ENCODE measurements around the gene PSKH1. TPM values are rescaled to one million over a fixed set of nuclear protein-coding genes. Genes with fewer than 3 reads are reported as not detected.

PSKH1 gene
- total RNA-seq, 5 donors from 2014 or later (not counting 1 experiment from before 2014, with no cell fraction given): 14.8 to 31.4 (median 28.1) TPM

DNA sequence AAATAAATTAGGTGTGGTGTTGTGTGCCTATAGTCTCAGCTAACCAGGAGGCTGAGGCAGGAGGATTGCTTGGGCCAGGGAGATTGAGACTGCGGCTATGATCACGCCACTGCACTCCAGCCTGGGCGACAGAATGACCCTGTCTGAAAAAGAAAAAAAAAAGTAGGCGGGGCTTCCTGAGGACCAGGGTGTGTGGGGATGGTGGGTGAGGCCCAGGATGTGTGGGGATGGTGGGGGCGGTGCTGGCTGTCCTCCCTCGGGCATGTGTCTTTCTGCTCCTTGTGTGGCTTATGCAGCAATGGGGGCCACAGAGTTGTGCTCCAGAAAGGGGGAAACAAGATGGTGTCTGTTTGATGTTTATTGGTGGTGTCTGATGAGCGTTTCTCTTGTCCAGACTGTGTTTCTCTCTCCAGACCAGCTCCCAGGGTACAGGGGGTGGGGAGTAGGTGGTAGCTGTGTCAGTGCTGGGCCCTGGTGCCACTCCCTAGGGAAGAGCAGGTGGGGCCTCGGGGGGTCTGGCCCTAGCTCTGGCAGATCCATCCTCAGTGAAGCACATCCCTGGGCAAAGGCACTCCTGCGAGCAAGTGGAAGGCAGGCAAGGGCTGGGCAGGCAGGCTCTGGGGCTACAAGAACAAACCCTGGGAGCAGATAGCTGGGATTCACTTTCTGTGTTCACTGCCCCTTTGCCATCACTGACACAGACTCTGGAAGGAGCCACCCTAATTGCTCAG is 48.6 kb downstream of the PSKH1 start:
- peaks cover 6 to 53% of the 10 kb centered on the region in 2 experiments for H3K4me1 ChIP-seq (ENCODE audit: control insufficient read depth in 1 of 2, extremely low read depth in 1 of 2, insufficient read depth in 2 of 2, low read length in 2 of 2)
- Mint-ChIP-seq H3K27me3 (no peaks in the 10 kb centered on the region), H3K4me1 (peaks cover 30 to 38% (median 37%) of the 10 kb centered on the region in 3 donors), H3K27ac (peak overlapping the region; percentile 72 to 80), H3K4me3 (peak overlapping the region in 1 of 3 donors; percentile 15), H3K9me3 (no peaks in the 10 kb centered on the region), H3K36me3 (peaks cover 8% of the 10 kb centered on the region)
- ChIA-PET CTCF (interaction anchor here in 1 of 2 donors (0.5 kb wide), 1 partner anchor 83 kb away, joined by 4 read pairs; no protein-coding TSS in a partner anchor), POLR2A (interaction anchor here in 1 of 2 donors (0.6 kb wide), 2 partner anchors 75 to 831 kb away, joined by 3 to 4 read pairs; no protein-coding TSS in a partner anchor)
- H3K4me3 ChIP-seq (ENCODE audit: control insufficient read depth in 1 of 2, extremely low read depth in 1 of 2, low read length in 1 of 2): no peak overlapping the region
- DNase-seq: no peak
- ATAC-seq (replicated peaks in 1 of 4): no peak
- no peaks in the 10 kb centered on the region for H3K9me3 ChIP-seq
- no peaks in the 10 kb centered on the region for H3K27me3 ChIP-seq (replicated peaks in 1 of 2; ENCODE audit: control insufficient read depth in 2 of 2, extremely low read depth in 1 of 2, insufficient read depth in 2 of 2, low read length in 1 of 2)
- 91% methylated on average over 9 of the region's 9 CpGs for WGBS (ENCODE audit: insufficient coverage)
- H3K36me3 ChIP-seq (ENCODE audit: control insufficient read depth in 2 of 2, extremely low read depth in 1 of 2, insufficient read depth in 1 of 2, low read length in 1 of 2): peaks cover 6 to 16% of the 10 kb centered on the region in 2 donors
- peak overlapping the region; percentile 18 for H3K27ac ChIP-seq (ENCODE audit: low read length)

DNA sequence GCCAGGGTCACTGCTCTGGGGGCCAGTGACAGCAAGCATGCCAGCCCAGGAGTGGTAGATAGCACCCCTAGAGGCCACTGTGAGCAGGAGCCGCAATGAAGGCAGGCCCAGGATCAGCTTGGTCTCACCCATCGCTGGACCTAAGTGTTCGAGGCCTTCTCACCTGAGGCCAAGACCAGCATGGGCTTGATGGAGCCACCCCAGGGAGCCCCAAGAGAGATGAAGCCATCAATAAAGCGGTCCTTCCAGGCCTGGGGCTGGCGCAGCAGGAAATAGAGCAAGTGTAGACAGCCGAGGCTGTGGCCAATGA is 49.1 kb downstream of the PSKH1 start:
- peak overlapping the region; percentile 15 to 28 for H3K27ac Mint-ChIP-seq
- 87% methylated on average over 4 of the region's 6 CpGs for whole genome bisulfite sequencing (ENCODE audit: insufficient coverage)
- ChIA-PET POLR2A (interaction anchor here in 1 of 2 donors (0.6 kb wide), 1 partner anchor 831 kb away, joined by 3 read pairs; no protein-coding TSS in a partner anchor), CTCF (no interaction called here)
- peaks cover 6 to 20% of the 10 kb centered on the region in 2 donors for H3K36me3 ChIP-seq (ENCODE audit: control insufficient read depth in 2 of 2, extremely low read depth in 1 of 2, insufficient read depth in 1 of 2, low read length in 1 of 2)
- no peak overlapping the region for H3K4me3 Mint-ChIP-seq
- H3K9me3 ChIP-seq: no peaks in the 10 kb centered on the region
- no peaks in the 10 kb centered on the region for H3K27me3 Mint-ChIP-seq
- peak; percentile 35 to 51 (median 42) for ATAC-seq (replicated peaks in 1 of 4)
- peak in 10 of 35 experiments; percentile 15 to 47 (median 20) for DNase-seq
- peaks cover 25 to 33% (median 31%) of the 10 kb centered on the region in 3 donors for H3K4me1 Mint-ChIP-seq
- H3K4me3 ChIP-seq (ENCODE audit: control insufficient read depth in 1 of 2, extremely low read depth in 1 of 2, low read length in 1 of 2): no peak overlapping the region
- H3K27ac ChIP-seq (ENCODE audit: low read length): no peak overlapping the region
- H3K9me3 Mint-ChIP-seq: no peaks in the 10 kb centered on the region
- H3K27me3 ChIP-seq (replicated peaks in 1 of 2; ENCODE audit: control insufficient read depth in 2 of 2, extremely low read depth in 1 of 2, insufficient read depth in 2 of 2, low read length in 1 of 2): no peaks in the 10 kb centered on the region
- H3K36me3 Mint-ChIP-seq: peaks cover 8% of the 10 kb centered on the region
- H3K4me1 ChIP-seq (ENCODE audit: control insufficient read depth in 1 of 2, extremely low read depth in 1 of 2, insufficient read depth in 2 of 2, low read length in 2 of 2): peaks cover 4 to 49% of the 10 kb centered on the region in 2 experiments

DNA sequence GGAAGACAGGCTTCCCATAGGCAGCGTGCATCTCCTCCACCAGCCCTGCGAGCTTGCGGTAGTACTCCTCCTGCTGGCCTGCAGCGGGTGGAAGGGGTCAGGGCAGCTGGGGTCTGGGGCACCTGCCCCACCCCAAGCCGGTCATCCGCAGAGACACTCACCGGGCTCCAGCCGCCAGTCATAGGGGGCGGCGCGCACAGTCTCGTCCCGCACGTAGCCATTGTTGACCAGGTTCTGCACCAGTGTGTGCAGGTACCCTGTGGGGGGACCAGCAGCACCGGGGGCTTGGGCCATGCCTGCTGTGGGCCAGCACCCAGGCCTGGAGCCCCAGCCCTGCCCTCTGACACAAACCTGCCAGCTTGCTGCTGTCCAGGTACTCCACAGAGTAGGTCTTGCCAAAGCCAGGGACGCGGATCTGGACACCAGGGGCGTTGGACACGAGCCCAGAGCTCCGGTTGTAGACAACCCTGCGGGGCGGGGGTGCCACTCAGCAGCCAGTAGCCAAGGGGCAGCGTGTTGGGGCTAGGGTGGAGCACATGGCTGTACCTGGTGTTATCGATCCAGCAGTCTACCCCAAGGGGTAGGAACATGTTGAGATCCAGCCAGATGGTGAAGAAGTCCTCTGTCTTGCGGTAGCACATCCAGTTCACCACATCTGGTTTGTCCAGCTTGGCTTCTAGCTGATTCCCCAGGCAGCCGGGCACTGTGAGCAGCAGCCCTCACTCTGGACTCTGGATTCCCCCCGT is 49.6 kb downstream of the PSKH1 start:
- CTCF ChIA-PET: no interaction called here
- Mint-ChIP-seq H3K36me3 (peaks cover 8% of the 10 kb centered on the region), H3K9me3 (no peaks in the 10 kb centered on the region), H3K27ac (peak overlapping the region in 1 of 2 donors; percentile 34), H3K4me1 (peaks cover 22 to 29% (median 26%) of the 10 kb centered on the region in 3 donors), H3K4me3 (no peak overlapping the region), H3K27me3 (no peaks in the 10 kb centered on the region)
- WGBS (ENCODE audit: insufficient coverage): 95% methylated on average over 26 of the region's 27 CpGs
- H3K36me3 ChIP-seq (ENCODE audit: control insufficient read depth in 2 of 2, extremely low read depth in 1 of 2, insufficient read depth in 1 of 2, low read length in 1 of 2): peaks cover 6 to 26% of the 10 kb centered on the region in 2 donors
- ATAC-seq (replicated peaks in 1 of 4): no peak
- no peak overlapping the region for H3K4me3 ChIP-seq (ENCODE audit: control insufficient read depth in 1 of 2, extremely low read depth in 1 of 2, low read length in 1 of 2)
- no peaks in the 10 kb centered on the region for H3K27me3 ChIP-seq (replicated peaks in 1 of 2; ENCODE audit: control insufficient read depth in 2 of 2, extremely low read depth in 1 of 2, insufficient read depth in 2 of 2, low read length in 1 of 2)
- H3K4me1 ChIP-seq (ENCODE audit: control insufficient read depth in 1 of 2, extremely low read depth in 1 of 2, insufficient read depth in 2 of 2, low read length in 2 of 2): peaks cover 0 to 45% of the 10 kb centered on the region in 2 experiments
- POLR2A ChIA-PET: interaction anchor here in 1 of 2 donors (0.6 kb wide), 1 partner anchor 832 kb away, joined by 3 read pairs; no protein-coding TSS in a partner anchor
- no peaks in the 10 kb centered on the region for H3K9me3 ChIP-seq
- no peak for DNase-seq
- no peak overlapping the region for H3K27ac ChIP-seq (ENCODE audit: low read length)

DNA sequence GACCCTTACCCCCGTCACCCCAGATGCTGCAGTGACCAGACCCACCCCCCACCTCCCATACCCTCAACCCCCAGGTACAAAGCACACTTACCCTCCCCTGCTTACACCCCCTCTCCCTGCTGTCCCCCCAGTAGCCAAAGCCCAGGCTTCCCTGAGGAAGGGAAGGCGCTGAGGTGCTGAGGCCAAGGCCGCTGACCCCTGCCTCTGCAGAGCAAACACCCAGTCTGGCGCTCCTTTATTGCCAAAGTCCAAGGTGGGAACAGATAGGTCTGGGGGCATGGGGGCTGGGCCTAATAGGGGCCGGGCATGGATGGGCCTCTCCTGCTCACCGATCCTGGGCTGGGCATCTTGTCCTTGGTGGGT is 50.2 kb downstream of the PSKH1 start:
- POLR2A ChIA-PET: interaction anchor here in 1 of 2 donors (0.5 kb wide), 1 partner anchor 11 kb away, joined by 4 read pairs; no protein-coding TSS in a partner anchor
- peaks cover 6 to 28% of the 10 kb centered on the region in 2 donors for H3K36me3 ChIP-seq (ENCODE audit: control insufficient read depth in 2 of 2, extremely low read depth in 1 of 2, insufficient read depth in 1 of 2, low read length in 1 of 2)
- Mint-ChIP-seq H3K27me3 (no peaks in the 10 kb centered on the region), H3K36me3 (peaks cover 9% of the 10 kb centered on the region), H3K27ac (no peak overlapping the region), H3K4me3 (no peak overlapping the region), H3K9me3 (no peaks in the 10 kb centered on the region), H3K4me1 (peaks cover 22 to 29% (median 29%) of the 10 kb centered on the region in 3 donors)
- peaks cover 0 to 40% of the 10 kb centered on the region in 2 experiments for H3K4me1 ChIP-seq (ENCODE audit: control insufficient read depth in 1 of 2, extremely low read depth in 1 of 2, insufficient read depth in 2 of 2, low read length in 2 of 2)
- no peak overlapping the region for H3K27ac ChIP-seq (ENCODE audit: low read length)
- H3K27me3 ChIP-seq (replicated peaks in 1 of 2; ENCODE audit: control insufficient read depth in 2 of 2, extremely low read depth in 1 of 2, insufficient read depth in 2 of 2, low read length in 1 of 2): no peaks in the 10 kb centered on the region
- no peaks in the 10 kb centered on the region for H3K9me3 ChIP-seq
- WGBS (ENCODE audit: insufficient coverage): 100% methylated on average over 4 of the region's 6 CpGs
- ATAC-seq (replicated peaks in 1 of 4): no peak
- CTCF ChIA-PET: interaction anchor here in 1 of 2 donors (0.6 kb wide), 2 partner anchors 41 to 72 kb away, joined by 3 to 4 read pairs; no protein-coding TSS in a partner anchor
- no peak overlapping the region for H3K4me3 ChIP-seq (ENCODE audit: control insufficient read depth in 1 of 2, extremely low read depth in 1 of 2, low read length in 1 of 2)
- DNase-seq: no peak

DNA sequence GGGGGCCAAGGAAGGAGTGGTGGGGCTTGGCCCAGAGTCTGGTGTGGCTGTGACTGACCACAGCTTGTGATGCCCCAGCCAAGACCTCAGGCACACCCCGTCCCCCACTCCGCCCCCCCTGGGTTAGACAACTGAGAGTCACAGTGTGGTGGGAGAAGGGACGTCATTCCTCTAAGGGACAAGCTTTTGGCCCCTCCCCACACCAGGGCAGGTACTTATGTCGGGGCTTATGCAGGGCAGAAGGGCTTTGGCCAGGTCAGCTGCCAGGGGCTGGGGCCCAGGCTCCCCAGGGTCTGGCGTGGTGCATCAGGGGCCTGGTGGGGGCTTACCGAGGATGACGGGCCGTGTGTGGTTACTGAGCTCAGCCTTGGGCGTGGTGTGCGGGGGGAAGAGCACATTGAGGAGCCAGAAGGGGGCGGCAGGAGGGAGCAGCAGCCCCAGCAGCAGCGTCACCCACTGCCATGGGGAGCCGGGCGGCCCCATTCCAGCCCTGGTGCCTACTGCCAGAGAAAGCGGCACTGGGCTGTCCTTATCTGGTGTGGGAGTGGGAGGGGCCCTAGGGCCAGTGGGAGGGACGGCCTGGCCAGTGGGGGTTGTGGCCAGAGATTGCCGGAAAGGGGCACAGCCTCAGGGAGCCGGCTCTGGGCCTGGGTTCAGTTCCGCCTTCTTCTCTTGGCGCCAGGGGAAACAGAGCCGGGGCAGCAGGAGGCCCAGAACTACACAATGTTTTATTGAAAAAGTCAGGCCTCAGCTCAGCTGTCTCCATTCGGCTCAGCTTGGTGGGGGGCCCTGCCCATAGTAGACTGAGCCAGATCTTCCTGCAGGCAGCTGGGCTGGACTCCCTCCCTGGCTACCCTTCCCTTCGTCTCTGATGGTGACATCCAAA is 50.8 kb downstream of the PSKH1 start, which contains the start of gene LCAT:
Gene LCAT (minus strand): TSS at position 502 of the 886 bp plus-strand sequence. CDS start 19 bp downstream, at position 483.
- no peak within 1 kb of the TSS for H3K4me3 ChIP-seq (ENCODE audit: control insufficient read depth in 1 of 2, extremely low read depth in 1 of 2, low read length in 1 of 2)
- ATAC-seq (replicated peaks in 1 of 4) (no peak), DNase-seq (no peak)
- 88% methylated on average over 18 of the region's 23 CpGs for WGBS (ENCODE audit: insufficient coverage)
- Mint-ChIP-seq H3K27ac (peak within 1 kb of the TSS in 1 of 2 donors; percentile 34), H3K4me3 (no peak within 1 kb of the TSS), H3K36me3 (peaks cover 12% of the 10 kb centered on the region), H3K9me3 (no peaks in the 10 kb centered on the region), H3K27me3 (no peaks in the 10 kb centered on the region), H3K4me1 (peaks cover 22 to 30% (median 28%) of the 10 kb centered on the region in 3 donors)
- H3K4me1 ChIP-seq (ENCODE audit: control insufficient read depth in 1 of 2, extremely low read depth in 1 of 2, insufficient read depth in 2 of 2, low read length in 2 of 2): peaks cover 0 to 40% of the 10 kb centered on the region in 2 experiments
- no peak within 1 kb of the TSS for H3K27ac ChIP-seq (ENCODE audit: low read length)
- H3K27me3 ChIP-seq (replicated peaks in 1 of 2; ENCODE audit: control insufficient read depth in 2 of 2, extremely low read depth in 1 of 2, insufficient read depth in 2 of 2, low read length in 1 of 2): no peaks in the 10 kb centered on the region
- CTCF ChIA-PET: interaction anchor here (0.6 to 0.7 kb wide), 3 partner anchors 16 to 73 kb away, joined by 3 to 4 read pairs (median 3); no protein-coding TSS in a partner anchor
- no peaks in the 10 kb centered on the region for H3K9me3 ChIP-seq
- H3K36me3 ChIP-seq (ENCODE audit: control insufficient read depth in 2 of 2, extremely low read depth in 1 of 2, insufficient read depth in 1 of 2, low read length in 1 of 2): peaks cover 6 to 28% of the 10 kb centered on the region in 2 donors
- POLR2A ChIA-PET: interaction anchor here in 1 of 2 donors (0.5 kb wide), 1 partner anchor 11 kb away, joined by 4 read pairs; no protein-coding TSS in a partner anchor

Data from T-cell (primary cell).